SK-N-SH (cell line): ENCODE data around the gene FERMT2. TPM values are rescaled to one million over a fixed set of nuclear protein-coding genes. Genes with fewer than 3 reads are reported as not detected.

ENCODE experiments used
- CTCF ChIA-PET: fragments of 300-600, 350-600 bp; formaldehyde crosslinking; extraction: SDS; loops from one replicate; lab custom pipeline; 2021; lab: Yijun Ruan, JAX
- POLR2A ChIA-PET: fragments of 350-600 bp; sonication (Branson Sonifier 250); formaldehyde crosslinking; extraction: SDS; loops from one replicate; lab custom pipeline; 2020; ENCODE audit warnings: antibody characterized with exemption, inconsistent platforms; lab: Yijun Ruan, JAX
- DNase-seq: peaks from one replicate; pipeline ENCODE4 v3.0.0; 2012
- H2AFZ ChIP-seq: fragments of 200-600 bp; sonication (generic); 2 replicates; pipeline ENCODE4 v1.8.1; 2016; ENCODE audit warnings: antibody characterized with exemption, mild to moderate bottlenecking, low read depth
- H3F3A ChIP-seq: fragments of 200-600 bp; sonication (generic); replicated peaks from 2 replicates; pipeline ENCODE3; 2016; ENCODE audit warnings: antibody characterized with exemption, mild to moderate bottlenecking; ENCODE audit not compliant: insufficient read depth
- H3K27ac ChIP-seq, 2 experiments: fragments of 200-500 bp in 1 of 2; fragments of 200-600 bp in 1 of 2; sonication (Bioruptor generic) in 1 of 2; sonication (generic), shearing (Covaris generic) in 1 of 2; 2 replicates each; pipeline versions ENCODE4 v1.5.1 to v1.6.1; 2014 to 2016; ENCODE audit warnings: low read depth in 2 of 2, inconsistent platforms in 1 of 2, low read length in 1 of 2, mild to moderate bottlenecking in 1 of 2, mixed read lengths in 1 of 2
- H3K27me3 ChIP-seq: fragments of 200-600 bp; sonication (generic), shearing (Covaris generic); 2 replicates; pipeline ENCODE4 v1.6.1; 2016; ENCODE audit warnings: mixed run types; ENCODE audit not compliant: insufficient read depth
- H3K36me3 ChIP-seq, 2 experiments: fragments of 200-500 bp in 1 of 2; fragments of 200-600 bp in 1 of 2; sonication (Bioruptor generic) in 1 of 2; sonication (generic) in 1 of 2; replicated peaks in 1 of 2; 2 replicates each; pipeline versions ENCODE3 to v1.5.1; 2014 to 2016; ENCODE audit warnings: low read length in 1 of 2, mild to moderate bottlenecking in 1 of 2; ENCODE audit not compliant: insufficient read depth in 2 of 2, control insufficient read depth in 1 of 2
- H3K4me1 ChIP-seq, 2 experiments: fragments of 200-500 bp in 1 of 2; fragments of 200-600 bp in 1 of 2; sonication (Bioruptor generic) in 1 of 2; sonication (generic), shearing (Covaris generic) in 1 of 2; 2 replicates each; pipeline versions ENCODE4 v1.5.1 to v1.6.1; 2014 to 2016; ENCODE audit warnings: low read depth in 1 of 2, low read length in 1 of 2, mixed run types in 1 of 2; ENCODE audit not compliant: insufficient read depth in 2 of 2, control insufficient read depth in 1 of 2
- H3K4me2 ChIP-seq: fragments of 200-600 bp; sonication (generic), shearing (Covaris generic); 2 replicates; pipeline ENCODE4 v1.6.1; 2017; ENCODE audit warnings: mixed run types
- H3K4me3 ChIP-seq, 2 experiments: fragments of 200-500 bp in 1 of 2; fragments of 200-600 bp in 1 of 2; sonication (Bioruptor generic) in 1 of 2; sonication (generic), shearing (Covaris generic) in 1 of 2; 2 replicates each; pipeline versions ENCODE4 v1.5.1 to v1.8.1; 2014 to 2016; ENCODE audit warnings: low read depth in 2 of 2, inconsistent platforms in 1 of 2, low read length in 1 of 2, mild to moderate bottlenecking in 1 of 2, mixed read lengths in 1 of 2, moderate library complexity in 1 of 2
- H3K79me2 ChIP-seq: fragments of 200-600 bp; sonication (generic); 2 replicates; pipeline ENCODE4 v1.8.1; 2017; ENCODE audit warnings: mild to moderate bottlenecking; ENCODE audit not compliant: insufficient read depth
- H3K9ac ChIP-seq: fragments of 200-600 bp; sonication (generic); 2 replicates; pipeline ENCODE4 v1.6.1; 2017; ENCODE audit warnings: mixed run types
- H3K9me2 ChIP-seq: fragments of 200-600 bp; sonication (generic); 2 replicates; pipeline ENCODE4 v1.6.1; 2017; ENCODE audit warnings: mixed run types
- H3K9me3 ChIP-seq: fragments of 200-600 bp; sonication (generic); 2 replicates; pipeline ENCODE4 v1.6.1; 2017; ENCODE audit warnings: mixed run types, mild to moderate bottlenecking, moderate library complexity
- H4K20me1 ChIP-seq: fragments of 200-600 bp; sonication (generic); 2 replicates; pipeline ENCODE4 v1.6.1; 2017; ENCODE audit warnings: mild to moderate bottlenecking, mixed run types; ENCODE audit not compliant: insufficient read depth
- ELF1 ChIP-seq: IDR thresholded peaks from 2 replicates; pipeline ENCODE4 v1.4.0; 2012
- EP300 ChIP-seq, 2 experiments: IDR thresholded peaks; 2 replicates each; pipeline versions ENCODE4 v1.4.0 to v1.6.1; 2012; ENCODE audit warnings: borderline replicate concordance in 1 of 2, low read depth in 1 of 2, low read length in 1 of 2
- EZH2phosphoT487 ChIP-seq: fragments of 200-600 bp; sonication (generic); IDR thresholded peaks from 2 replicates; pipeline ENCODE4 v1.6.1; 2017; ENCODE audit warnings: low read depth, mixed run types, mild to moderate bottlenecking, antibody characterized with exemption, moderate library complexity, borderline replicate concordance
- FOSL2 ChIP-seq: IDR thresholded peaks from 2 replicates; pipeline ENCODE4 v1.4.0; 2012; ENCODE audit warnings: low read depth, mild to moderate bottlenecking, moderate library complexity, borderline replicate concordance
- FOXM1 ChIP-seq: IDR thresholded peaks from 2 replicates; pipeline ENCODE4 v1.4.0; 2012; ENCODE audit warnings: low read depth, mild to moderate bottlenecking
- GATA2 ChIP-seq: sonication (generic); formaldehyde crosslinking; IDR thresholded peaks from 2 replicates; pipeline ENCODE4 v1.5.0; 2020; ENCODE audit warnings: mild to moderate bottlenecking, missing genetic modification reagents
- IRF3 ChIP-seq: fragments of 150-350 bp; IDR thresholded peaks from 2 replicates; pipeline ENCODE4 v1.6.1; 2016; ENCODE audit warnings: mild to moderate bottlenecking, low read depth, low read length
- JUND ChIP-seq: IDR thresholded peaks from 2 replicates; pipeline ENCODE4 v1.4.0; 2012
- MEF2A ChIP-seq: IDR thresholded peaks from 2 replicates; pipeline ENCODE4 v1.4.0; 2012; ENCODE audit warnings: low read depth, borderline replicate concordance
- PBX3 ChIP-seq: IDR thresholded peaks from 2 replicates; pipeline ENCODE4; 2012
- RCOR1 ChIP-seq: fragments of 150-350 bp; IDR thresholded peaks from 2 replicates; pipeline ENCODE4 v1.6.1; 2017; ENCODE audit warnings: antibody characterized with exemption, low read length
- RXRA ChIP-seq: IDR thresholded peaks from 2 replicates; pipeline ENCODE4 v1.4.0; 2012; ENCODE audit warnings: low read depth, mild to moderate bottlenecking, borderline replicate concordance
- SIN3A ChIP-seq: IDR thresholded peaks from 2 replicates; pipeline ENCODE4 v1.6.1; 2012; ENCODE audit warnings: low read depth, mild to moderate bottlenecking, low read length, moderate library complexity, borderline replicate concordance
- TAF1 ChIP-seq: IDR thresholded peaks from 2 replicates; pipeline ENCODE4 v1.6.1; 2012; ENCODE audit warnings: low read depth, mild to moderate bottlenecking, low read length, moderate library complexity, borderline replicate concordance
- TEAD4 ChIP-seq: IDR thresholded peaks from 2 replicates; pipeline ENCODE4 v1.4.0; 2012; ENCODE audit warnings: mild to moderate bottlenecking, borderline replicate concordance; ENCODE audit not compliant: insufficient read depth
- USF2 ChIP-seq: fragments of 150-350 bp; IDR thresholded peaks from 2 replicates; pipeline ENCODE4 v1.6.1; 2017; ENCODE audit warnings: antibody characterized with exemption, low read length, low read depth, borderline replicate concordance
- WGBS: methylation state at CpG from one replicate; pipeline ENCODE4 v1.1.6; 2017; ENCODE audit warnings: low lambda C conversion rate; 5-methylcytosine and 5-hydroxymethylcytosine counted together
- polyA plus RNA-seq, 3 experiments: library from polyadenylated mRNA; depleted of rRNA; stranded (reverse); fragments of >200 nt; gene quantifications; 2 replicates each; pipeline ENCODE4 v1.2.3, GENCODE V29; 2012

Gene FERMT2
- polyA plus RNA-seq, 1 of the 3 experiments (the other 2 are of a cell fraction): 40.1 TPM

GRCh38 chr14:52913271-52913670, 37.6 kb downstream of the FERMT2 start:
- Histone ChIP-seq H3K4me3 (no peak overlapping the region), H3K4me1 (peaks cover 5 to 10% of the 10 kb centered on the region in 2 experiments), H3K9me2 (no peaks in the 10 kb centered on the region), H3K36me3 (peaks cover 15 to 61% of the 10 kb centered on the region in 2 experiments), H4K20me1 (peaks cover 69% of the 10 kb centered on the region), H3K79me2 (peaks cover 100% of the 10 kb centered on the region), H2AFZ (no peak overlapping the region), H3K9ac (no peak overlapping the region)
- POLR2A ChIA-PET: no interaction called here
- TF ChIP-seq GATA2 (no peak), RXRA (no peak), EP300 (IDR thresholded peaks at IDR 0.05; ENCODE audit: borderline replicate concordance in 1 of 2, low read depth in 1 of 2, low read length in 1 of 2) (no peak), RCOR1 (no peak), IRF3 (no peak), FOXM1 (no peak), JUND (no peak), EZH2phosphoT487 (no peak), USF2 (no peak), ELF1 (no peak), MEF2A (no peak)
- TF ChIP-seq, all 33 proteins: peak for 0
- H3F3A ChIP-seq: peaks cover 46% of the 10 kb centered on the region
- no peaks in the 10 kb centered on the region for H3K27me3 ChIP-seq
- no peak for DNase-seq
- H3K27ac ChIP-seq: no peak overlapping the region
- no peaks in the 10 kb centered on the region for H3K9me3 ChIP-seq
- CTCF ChIA-PET: interaction anchor here (0.7 kb wide), 1 partner anchor 10 kb away, joined by 3 read pairs; no protein-coding TSS in a partner anchor
- no peak overlapping the region for H3K4me2 ChIP-seq
- WGBS: 75% methylated on average over 4 of the region's 4 CpGs

- Histone ChIP-seq H3K9me2 (no peaks in the 10 kb centered on the region), H3K4me1 (peaks cover 3 to 7% of the 10 kb centered on the region in 2 experiments; a peak in 3 of 4 replicates), H3K9ac (no peak overlapping the region), H3K4me2 (no peak overlapping the region), H3K36me3 (peaks cover 4 to 55% of the 10 kb centered on the region in 2 experiments), H3K79me2 (peaks cover 100% of the 10 kb centered on the region), H2AFZ (no peak overlapping the region), H4K20me1 (peaks cover 62% of the 10 kb centered on the region), H3K27ac (no peak overlapping the region), H3F3A (peaks cover 46% of the 10 kb centered on the region), H3K4me3 (no peak overlapping the region), H3K27me3 (no peaks in the 10 kb centered on the region), H3K9me3 (no peaks in the 10 kb centered on the region)
- no peak for DNase-seq
- no peak for TF ChIP-seq SIN3A
- no peak for TF ChIP-seq TEAD4
- TF ChIP-seq TAF1: no peak
- TF ChIP-seq FOSL2: no peak
- 0 out of 2 replicates have a peak, but pooled peaks have one; percentile 31 for TF ChIP-seq PBX3
- WGBS: 78% methylated on average over 3 of the region's 3 CpGs
- ChIA-PET POLR2A (no interaction called here), CTCF (interaction anchor here (0.6 to 1.3 kb wide), 2 partner anchors 16 to 78 kb away, joined by 3 read pairs; no protein-coding TSS in a partner anchor)
Measured at GRCh38 chr14:52911904-52912303, 38.9 kb downstream of the FERMT2 start.
